OCI-LY7 (cell line): ENCODE data around the gene C5orf47. TPM values are rescaled to one million over a fixed set of nuclear protein-coding genes. Genes with fewer than 3 reads are reported as not detected.

Experiments used
- BruUV-seq: library from RNA; stranded (reverse); fragments of 400-500 nt; replicated peaks from 2 replicates; lab custom pipeline; 2021; lab: Mats Ljungman, UMichigan
- CTCF ChIA-PET: fragments of 300-600 bp; sonication (Branson Sonifier 250); formaldehyde crosslinking; loops from one replicate; lab custom pipeline; 2022; ENCODE audit warnings: antibody characterized with exemption; ENCODE audit not compliant: unreplicated experiment; lab: Charles Lee
- POLR2A ChIA-PET: fragments of 300-600 bp; sonication (Branson Sonifier 250); formaldehyde crosslinking; loops from one replicate; lab custom pipeline; 2022; ENCODE audit warnings: antibody characterized with exemption; lab: Charles Lee
- DNase-seq: peaks from one replicate; pipeline ENCODE4 v3.0.0-alpha.2; 2015; ENCODE audit warnings: low spot score
- H2AFZ ChIP-seq: fragments of 200-600 bp; sonication (generic), shearing (Covaris generic); 2 replicates; pipeline ENCODE4 v1.6.1; 2014; ENCODE audit warnings: mild to moderate bottlenecking, antibody characterized with exemption, low read length, moderate library complexity
- H3K27ac ChIP-seq: fragments of 200-600 bp; sonication (generic); 2 replicates; pipeline ENCODE4 v1.5.1; 2014; ENCODE audit warnings: mixed run types, low read depth, mild to moderate bottlenecking, moderate library complexity, low read length, inconsistent platforms; ENCODE audit not compliant: poor library complexity, severe bottlenecking
- H3K36me3 ChIP-seq: fragments of 200-600 bp; sonication (generic); 2 replicates; pipeline ENCODE4 v1.6.1; 2014; ENCODE audit warnings: mild to moderate bottlenecking, antibody characterized with exemption, low read length, moderate library complexity, mixed read lengths; ENCODE audit not compliant: insufficient read depth
- H3K4me1 ChIP-seq: fragments of 200-600 bp; sonication (generic); 2 replicates; pipeline ENCODE4 v1.5.1; 2014; ENCODE audit warnings: mild to moderate bottlenecking, low read length; ENCODE audit not compliant: insufficient read depth, poor library complexity, severe bottlenecking
- H3K4me2 ChIP-seq: fragments of 200-600 bp; sonication (generic); 2 replicates; pipeline ENCODE4 v1.6.1; 2014; ENCODE audit warnings: mild to moderate bottlenecking, low read length
- H3K4me3 ChIP-seq: fragments of 200-600 bp; sonication (generic); 2 replicates; pipeline ENCODE4 v1.5.1; 2014; ENCODE audit warnings: mild to moderate bottlenecking, low read depth, low read length; ENCODE audit not compliant: poor library complexity, severe bottlenecking
- H3K79me2 ChIP-seq: fragments of 200-600 bp; sonication (generic); 2 replicates; pipeline ENCODE4 v1.6.1; 2016; ENCODE audit warnings: low read depth, mild to moderate bottlenecking, low read length, moderate library complexity, mixed read lengths; ENCODE audit not compliant: insufficient read depth
- H3K9me2 ChIP-seq: fragments of 200-600 bp; sonication (generic); 2 replicates; pipeline ENCODE4 v1.6.1; 2016; ENCODE audit warnings: mild to moderate bottlenecking, low read length, mixed read lengths; ENCODE audit not compliant: insufficient read depth
- H3K9me3 ChIP-seq: fragments of 200-600 bp; sonication (generic); 2 replicates; pipeline ENCODE4 v1.6.1; 2014; ENCODE audit warnings: mild to moderate bottlenecking, mixed run types, low read length, mixed read lengths
- H4K20me1 ChIP-seq: fragments of 200-600 bp; sonication (generic); 2 replicates; pipeline ENCODE4 v1.6.1; 2014; ENCODE audit warnings: mild to moderate bottlenecking, antibody characterized with exemption, low read length, moderate library complexity, mixed read lengths; ENCODE audit not compliant: insufficient read depth
- EZH2phosphoT487 ChIP-seq: fragments of 200-600 bp; sonication (generic); IDR thresholded peaks from 2 replicates; pipeline ENCODE4 v1.6.1; 2018; ENCODE audit warnings: low read depth, borderline replicate concordance, mild to moderate bottlenecking, mixed run types, antibody characterized with exemption, low read length, moderate library complexity, mixed read lengths
- intact Hi-C: fragments of 100-400 bp; cut with micrococcal nuclease; formaldehyde crosslinking; loops from one replicate; pipeline ENCODE4 v1.10.0; 2022; ENCODE audit not compliant: unreplicated experiment
- total RNA-seq, 2 experiments: library from RNA; depleted of rRNA in 1 of 2; stranded (reverse); fragments of >200 nt in 1 of 2; shearing (Covaris generic) in 1 of 2; gene quantifications; 2 replicates each; pipeline ENCODE4 v1.2.3, GENCODE V29; 2014 to 2022
- TF ChIP-seq, protein P1 (sequence below): fragments of 200-600 bp; sonication (generic); conservative IDR thresholded peaks from 2 replicates; pipeline ENCODE4 v1.5.1; 2014; ENCODE audit warnings: mild to moderate bottlenecking, antibody characterized with exemption, low read length, moderate library complexity, mixed read lengths

Gene C5orf47
- total RNA-seq, 2 experiments from 2014 or later = not detected

DNA sequence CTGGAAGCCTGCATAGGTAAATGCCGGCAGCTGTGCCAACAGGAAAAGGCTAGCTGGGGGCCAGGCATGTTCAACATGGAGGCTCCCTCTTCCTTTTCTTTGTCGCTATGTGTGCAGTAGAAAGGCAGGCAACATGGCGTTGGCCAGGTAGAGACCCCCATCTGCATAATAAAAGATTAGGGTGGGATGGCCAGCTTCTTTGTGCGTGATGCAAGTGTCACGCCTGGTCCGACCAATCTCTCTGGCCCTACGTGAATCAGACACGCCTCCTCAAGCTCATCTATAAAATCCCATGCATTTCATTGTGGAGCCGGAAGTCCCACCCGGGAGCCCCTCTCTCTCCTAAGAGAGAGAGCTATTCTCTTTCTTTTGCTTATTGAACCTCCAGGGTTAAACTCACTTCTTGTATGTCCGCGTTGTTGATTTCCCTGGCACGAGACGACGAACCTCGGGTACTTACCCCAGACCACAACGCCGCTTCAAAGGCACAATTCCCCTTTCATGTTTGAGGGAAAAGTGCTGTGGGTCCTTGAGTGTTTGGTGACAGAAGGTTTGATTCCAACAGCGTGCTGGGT lies 25.0 kb upstream of the C5orf47 start:
- Histone ChIP-seq H3K4me2 (no peak overlapping the region), H3K27ac (no peak overlapping the region), H3K79me2 (no peaks in the 10 kb centered on the region), H3K9me3 (no peaks in the 10 kb centered on the region), H3K9me2 (no peaks in the 10 kb centered on the region), H3K4me1 (no peaks in the 10 kb centered on the region), H3K36me3 (peaks cover 10% of the 10 kb centered on the region), H3K4me3 (no peak overlapping the region), H2AFZ (no peak overlapping the region), H4K20me1 (no peaks in the 10 kb centered on the region)
- TF ChIP-seq, protein P1, sequence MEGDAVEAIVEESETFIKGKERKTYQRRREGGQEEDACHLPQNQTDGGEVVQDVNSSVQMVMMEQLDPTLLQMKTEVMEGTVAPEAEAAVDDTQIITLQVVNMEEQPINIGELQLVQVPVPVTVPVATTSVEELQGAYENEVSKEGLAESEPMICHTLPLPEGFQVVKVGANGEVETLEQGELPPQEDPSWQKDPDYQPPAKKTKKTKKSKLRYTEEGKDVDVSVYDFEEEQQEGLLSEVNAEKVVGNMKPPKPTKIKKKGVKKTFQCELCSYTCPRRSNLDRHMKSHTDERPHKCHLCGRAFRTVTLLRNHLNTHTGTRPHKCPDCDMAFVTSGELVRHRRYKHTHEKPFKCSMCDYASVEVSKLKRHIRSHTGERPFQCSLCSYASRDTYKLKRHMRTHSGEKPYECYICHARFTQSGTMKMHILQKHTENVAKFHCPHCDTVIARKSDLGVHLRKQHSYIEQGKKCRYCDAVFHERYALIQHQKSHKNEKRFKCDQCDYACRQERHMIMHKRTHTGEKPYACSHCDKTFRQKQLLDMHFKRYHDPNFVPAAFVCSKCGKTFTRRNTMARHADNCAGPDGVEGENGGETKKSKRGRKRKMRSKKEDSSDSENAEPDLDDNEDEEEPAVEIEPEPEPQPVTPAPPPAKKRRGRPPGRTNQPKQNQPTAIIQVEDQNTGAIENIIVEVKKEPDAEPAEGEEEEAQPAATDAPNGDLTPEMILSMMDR = no peak
- TF ChIP-seq EZH2phosphoT487 = no peak
- intact Hi-C loops = no loop called here
- no peak for DNase-seq
- ChIA-PET POLR2A (interaction anchor here (0.6 to 0.9 kb wide), 2 partner anchors 21 to 72 kb away, joined by 3 to 4 read pairs; no protein-coding TSS in a partner anchor), CTCF (no interaction called here)
- BruUV-seq = no TSS peak

DNA sequence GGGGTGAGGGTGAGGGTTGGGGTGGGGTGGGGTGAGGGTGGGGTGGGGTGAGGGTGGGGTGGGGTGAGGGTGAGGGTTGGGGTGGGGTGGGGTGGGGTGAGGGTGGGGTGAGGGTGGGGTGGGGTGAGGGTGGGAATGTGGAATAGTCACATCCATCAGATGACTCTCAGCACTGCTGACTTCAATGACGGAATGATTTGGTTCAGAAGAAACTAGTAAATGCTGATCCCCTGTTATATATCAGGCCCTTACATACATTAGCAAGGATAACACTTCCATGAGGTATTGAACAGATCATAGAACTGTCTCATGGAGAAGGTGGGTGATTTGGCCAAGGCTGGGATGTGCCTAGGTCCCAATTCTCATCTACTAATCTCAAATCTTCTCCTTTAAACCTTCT lies 24.5 kb upstream of the C5orf47 start:
- POLR2A ChIA-PET = no interaction called here

DNA sequence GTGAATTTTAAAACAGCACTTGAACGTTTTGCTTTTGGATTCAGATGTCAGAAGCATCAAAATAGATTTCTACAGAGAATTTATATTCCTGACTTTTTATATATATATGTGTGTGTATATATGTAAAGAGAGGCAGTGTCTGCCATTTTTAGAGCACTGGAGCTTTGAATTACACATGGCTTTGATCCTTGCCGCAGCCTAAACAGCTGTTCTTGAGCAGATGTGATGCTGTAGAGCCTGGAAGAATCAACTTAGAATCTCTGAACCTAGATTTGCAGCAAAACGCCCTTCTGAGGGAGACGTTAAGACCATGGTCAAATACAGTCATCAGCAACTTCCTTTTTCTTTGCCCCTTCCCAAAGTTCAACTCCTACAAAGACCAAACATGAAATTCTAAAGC lies 21.7 kb upstream of the C5orf47 start:
- H3K36me3 ChIP-seq = no peaks in the 10 kb centered on the region
- H3K9me3 ChIP-seq = no peaks in the 10 kb centered on the region
- ChIA-PET CTCF (interaction anchor here (0.6 kb wide), 1 partner anchor 351 kb away, joined by 3 read pairs; no protein-coding TSS in a partner anchor), POLR2A (no interaction called here)
- no peak overlapping the region for H3K4me3 ChIP-seq
- no peaks in the 10 kb centered on the region for H3K9me2 ChIP-seq
- no peak overlapping the region for H3K27ac ChIP-seq
- no peak overlapping the region for H2AFZ ChIP-seq
- H4K20me1 ChIP-seq = no peaks in the 10 kb centered on the region
- no TSS peak for BruUV-seq
- intact Hi-C loops = no loop called here
- DNase-seq = no peak
- H3K4me1 ChIP-seq = peaks cover 10% of the 10 kb centered on the region
- no peak for TF ChIP-seq EZH2phosphoT487
- TF ChIP-seq, protein P1 = no peak
- H3K79me2 ChIP-seq = no peaks in the 10 kb centered on the region
- no peak overlapping the region for H3K4me2 ChIP-seq

More for the DNA sequence above, 24.5 kb upstream of the C5orf47 start:
- no peaks in the 10 kb centered on the region for H3K4me1 ChIP-seq
- peaks cover 5% of the 10 kb centered on the region for H3K36me3 ChIP-seq
- no peak for TF ChIP-seq EZH2phosphoT487
- TF ChIP-seq, protein P1 = no peak
- no peaks in the 10 kb centered on the region for H3K9me2 ChIP-seq
- H3K9me3 ChIP-seq = no peaks in the 10 kb centered on the region
- no peak for DNase-seq
- no peak overlapping the region for H3K4me2 ChIP-seq
- no peak overlapping the region for H3K4me3 ChIP-seq
- no peak overlapping the region for H3K27ac ChIP-seq
- intact Hi-C loops = no loop called here
- H3K79me2 ChIP-seq = no peaks in the 10 kb centered on the region
- H4K20me1 ChIP-seq = no peaks in the 10 kb centered on the region
- no TSS peak for BruUV-seq
- no peak overlapping the region for H2AFZ ChIP-seq
- CTCF ChIA-PET = no interaction called here
